Stomach (tissue), 9 donors: ENCODE data around the gene ZNF708. TPM values are rescaled to one million over a fixed set of nuclear protein-coding genes. Genes with fewer than 3 reads are reported as not detected.
"Not testable (repeated sequence)": the region's sequence is repeated elsewhere in the genome, so short reads cannot be mapped to it uniquely, and the experiment has no call there.

Source experiments
- DNase-seq, 2 donors: peaks; one replicate each; pipeline versions ENCODE4 v3.0.0 to v3.0.0-alpha.2; 2013 to 2019
- H3K27ac ChIP-seq, 5 donors: fragments of 200-600 bp in 4 of 5; sonication (generic) in 4 of 5; one replicate each; pipeline ENCODE4 v1.5.1; 2013 to 2019; ENCODE audit warnings: mild to moderate bottlenecking in 1 of 5, moderate library complexity in 1 of 5
- H3K27me3 ChIP-seq, 3 donors: fragments of 200-600 bp; sonication (generic); one replicate each; pipeline ENCODE4 v1.5.1; 2017 to 2019; ENCODE audit warnings: mixed run types in 1 of 3
- H3K36me3 ChIP-seq, 4 donors: fragments of 200-600 bp; sonication (generic); 1 replicate in 3 of 4; 2 replicates in 1 of 4; pipeline ENCODE4 v1.5.1; 2016 to 2019
- H3K4me1 ChIP-seq, 4 donors: fragments of 200-600 bp; sonication (generic); one replicate each; pipeline ENCODE4 v1.5.1; 2016 to 2019
- H3K4me3 ChIP-seq, 4 donors: fragments of 200-600 bp; sonication (generic) in 3 of 4; one replicate each; pipeline ENCODE4 v1.5.1; 2016 to 2019; ENCODE audit warnings: mild to moderate bottlenecking in 1 of 4
- H3K9me3 ChIP-seq, 4 donors: fragments of 200-600 bp; sonication (generic); one replicate each; pipeline ENCODE4 v1.5.1; 2016 to 2019
- CTCF ChIP-seq, 7 experiments: fragments of 450-650 bp in 4 of 7; fragments of 200-600 bp in 3 of 7; sonication (generic) in 3 of 7; IDR thresholded peaks; one replicate each; pipeline ENCODE4 v1.5.1; 2016 to 2019; ENCODE audit warnings: antibody characterized with exemption in 7 of 7, control low read depth in 2 of 7, mild to moderate bottlenecking in 1 of 7
- EP300 ChIP-seq: sonication (generic); formaldehyde crosslinking; IDR thresholded peaks from one replicate; pipeline ENCODE4 v1.6.1; 2017; ENCODE audit warnings: antibody characterized with exemption
- POLR2A ChIP-seq, 4 donors: fragments of 450-650 bp; IDR thresholded peaks; one replicate each; pipeline ENCODE4 v1.6.1; 2016; ENCODE audit warnings: antibody characterized with exemption in 4 of 4, control low read depth in 2 of 4, mild to moderate bottlenecking in 1 of 4, moderate library complexity in 1 of 4
- POLR2AphosphoS5 ChIP-seq, 3 donors: sonication (generic); formaldehyde crosslinking; IDR thresholded peaks; one replicate each; pipeline ENCODE4 v1.6.1; 2016; ENCODE audit warnings: antibody characterized with exemption in 3 of 3
- WGBS, 5 donors: extraction: QIAGEN DNeasy Blood & Tissue Kit in 3 of 5; methylation state at CpG; one replicate each; pipeline versions ENCODE4 v1.1.5 to v1.1.7; 2013 to 2018; 5-methylcytosine and 5-hydroxymethylcytosine counted together
- intact Hi-C: fragments of 100-400 bp; cut with DNase I; formaldehyde crosslinking; loops from one replicate; pipeline ENCODE4 v1.15.1; 2023; ENCODE audit warnings: low total_unique reads
- polyA plus RNA-seq, 3 donors: library from polyadenylated mRNA; stranded (reverse); fragments of 200-250 nt; gene quantifications; one replicate each; pipeline ENCODE4 v1.2.3, GENCODE V29; 2013
- total RNA-seq, 5 donors: library from RNA; depleted of rRNA; stranded (reverse); fragments of >200 nt; gene quantifications; one replicate each; pipeline versions ENCODE4 v1.1.0 to v1.2.3, GENCODE V29; 2014 to 2016
- donor health status: healthy with polysubstance abuse.
- donor health status: Bipolar disorder and iron deficiency.
- donor health status: healthy.

The ZNF708 gene
- total and polyA plus RNA-seq, 8 donors = 0.87 to 58.3 (median 12.5) TPM

- Histone ChIP-seq H3K9me3 (peaks cover 0 to 12% (median 2%) of the 10 kb centered on the region in 4 donors), H3K27ac (no peak overlapping the region), H3K27me3 (no peaks in the 10 kb centered on the region), H3K36me3 (peaks cover 0 to under 1% (median 0%) of the 10 kb centered on the region in 4 donors), H3K4me1 (peaks cover 0 to 58% (median 28%) of the 10 kb centered on the region in 4 donors), H3K4me3 (no peak overlapping the region)
- 36 to 56% (median 42%) methylated on average over 1 of the region's 1 CpG for WGBS, 5 donors
- DNase-seq = no peak
- TF ChIP-seq POLR2AphosphoS5 (IDR thresholded peaks at IDR 0.05) (no peak), CTCF (IDR thresholded peaks at IDR 0.05) (no peak), EP300 (no peak), POLR2A (IDR thresholded peaks at IDR 0.05) (no peak)
- intact Hi-C loops = no loop called here
Measured at GRCh38 chr19:21317821-21318220, 11.4 kb downstream of the ZNF708 start.

GRCh38 chr19:21314676-21315075 is 14.5 kb downstream of the ZNF708 start:
- peak overlapping the region in 3 of 5 donors; percentile 9 to 55 (median 43) for H3K27ac ChIP-seq

GRCh38 chr19:21312807-21313206 is 16.4 kb downstream of the ZNF708 start:
- 97 to 100% (median 98%) methylated on average over 2 of the region's 2 CpGs for WGBS, 5 donors
- peaks cover 0 to 46% (median 13%) of the 10 kb centered on the region in 4 donors for H3K4me1 ChIP-seq
- intact Hi-C loops = not testable (repeated sequence)

More at GRCh38 chr19:21314676-21315075, 14.5 kb downstream of the ZNF708 start:
- Histone ChIP-seq H3K36me3 (peaks cover 0 to 15% (median 3%) of the 10 kb centered on the region in 4 donors), H3K27me3 (no peaks in the 10 kb centered on the region), H3K4me1 (peaks cover 0 to 59% (median 20%) of the 10 kb centered on the region in 4 donors), H3K9me3 (peaks cover 0 to 17% (median 2%) of the 10 kb centered on the region in 4 donors), H3K4me3 (no peak overlapping the region)
- WGBS, 5 donors = 63 to 92% (median 79%) methylated on average over 1 of the region's 1 CpG
- intact Hi-C loops = no loop called here
- TF ChIP-seq POLR2AphosphoS5 (IDR thresholded peaks at IDR 0.05) (peak in 2 of 3 donors; percentile 54 to 81), EP300 (no peak)
- DNase-seq = peak in 1 of 2 donors; percentile 46

GRCh38 chr19:21308773-21309172 is 20.4 kb downstream of the ZNF708 start:
- DNase-seq = no peak
- intact Hi-C loops = no loop called here
- no peak for TF ChIP-seq POLR2AphosphoS5 (IDR thresholded peaks at IDR 0.05)
- TF ChIP-seq EP300 = no peak
- TF ChIP-seq CTCF (IDR thresholded peaks at IDR 0.05) = no peak
- TF ChIP-seq POLR2A (IDR thresholded peaks at IDR 0.05) = no peak
- Histone ChIP-seq H3K4me3 (no peak overlapping the region), H3K9me3 (peaks cover 0 to 26% (median 5%) of the 10 kb centered on the region in 4 donors), H3K27ac (no peak overlapping the region), H3K36me3 (peaks cover 14 to 67% (median 54%) of the 10 kb centered on the region in 4 donors), H3K27me3 (no peaks in the 10 kb centered on the region), H3K4me1 (peaks cover 0 to 19% (median 3%) of the 10 kb centered on the region in 4 donors)
- 94 to 99% (median 97%) methylated on average over 2 of the region's 2 CpGs for WGBS, 5 donors

More at GRCh38 chr19:21312807-21313206, 16.4 kb downstream of the ZNF708 start:
- H3K36me3 ChIP-seq = peaks cover 0 to 32% (median 18%) of the 10 kb centered on the region in 4 donors
- peaks cover 0 to 12% (median 2%) of the 10 kb centered on the region in 4 donors for H3K9me3 ChIP-seq
- H3K27me3 ChIP-seq, DNase-seq, H3K4me3 ChIP-seq, H3K27ac ChIP-seq: not testable (repeated sequence)

- Histone ChIP-seq H3K36me3 (peaks cover 20 to 81% (median 72%) of the 10 kb centered on the region in 4 donors), H3K9me3 (peaks cover 0 to 32% (median 8%) of the 10 kb centered on the region in 4 donors)
- DNase-seq, H3K4me1 ChIP-seq, H3K4me3 ChIP-seq, intact Hi-C loops, H3K27me3 ChIP-seq, H3K27ac ChIP-seq: not testable (repeated sequence)
- 97 to 100% (median 98%) methylated on average over 3 of the region's 3 CpGs for WGBS, 5 donors
Measured at GRCh38 chr19:21306881-21307479, 22.2 kb downstream of the ZNF708 start.

GRCh38 chr19:21293768-21294167 is 35.4 kb downstream of the ZNF708 start:
- Histone ChIP-seq H3K9me3 (peaks cover 12 to 96% (median 54%) of the 10 kb centered on the region in 4 donors), H3K36me3 (peaks cover 32 to 71% (median 61%) of the 10 kb centered on the region in 4 donors)
- DNase-seq, H3K4me1 ChIP-seq, H3K27ac ChIP-seq, H3K27me3 ChIP-seq, H3K4me3 ChIP-seq, intact Hi-C loops: not testable (repeated sequence)
- 85 to 100% (median 97%) methylated on average over 1 of the region's 1 CpG for WGBS, 5 donors
